HCT116 (cell line): ENCODE results near the gene KXD1. TPM values are rescaled to one million over a fixed set of nuclear protein-coding genes. Genes with fewer than 3 reads are reported as not detected.

ENCODE experiments used
- ATAC-seq: fragments of 200-7000 bp; cut with Tn5 transposase; 2 replicates; pipeline ENCODE4 v1.9.1; 2020; ENCODE audit warnings: mild to moderate bottlenecking, moderate library complexity
- BruUV-seq: library from RNA; stranded (reverse); fragments of 400-500 nt; replicated peaks from 2 replicates; lab custom pipeline; 2021; lab: Mats Ljungman, UMichigan
- CTCF ChIA-PET: fragments of 300-600 bp; sonication (Branson Sonifier 250); formaldehyde crosslinking; loops from one replicate; lab custom pipeline; 2021; ENCODE audit warnings: antibody characterized with exemption; lab: Charles Lee
- POLR2A ChIA-PET: fragments of 300-600, 350-600 bp; sonication (Branson Sonifier 250); formaldehyde crosslinking; loops from one replicate; lab custom pipeline; 2021; ENCODE audit warnings: antibody characterized with exemption; lab: Charles Lee
- RAD21 ChIA-PET, 2 experiments: fragments of 300-600 bp; sonication (Branson Sonifier 250); formaldehyde crosslinking; loops; one replicate each; lab custom pipeline; 2023; ENCODE audit warnings: low total read pairs in 2 of 2; ENCODE audit not compliant: uncharacterized antibody in 2 of 2, unreplicated experiment in 2 of 2, low non-redundant PET in 1 of 2; lab: Charles Lee
- DNase-seq: peaks from one replicate; pipeline ENCODE4 v3.0.0-alpha.2; 2010; ENCODE audit warnings: low read depth, low spot score
- H2AFZ ChIP-seq: fragments of 200-600 bp; shearing (Covaris generic), sonication (generic); 2 replicates; pipeline ENCODE4 v1.6.1; 2017; ENCODE audit warnings: low read depth, mixed run types, mixed read lengths, antibody characterized with exemption, low read length; ENCODE audit not compliant: poor library complexity, severe bottlenecking
- H3K27ac ChIP-seq: 2 replicates; pipeline ENCODE4 v1.5.1; 2012; ENCODE audit warnings: low read depth, low read length
- H3K27me3 ChIP-seq: fragments of 200-600 bp; sonication (generic); 2 replicates; pipeline ENCODE4 v1.6.1; 2016; ENCODE audit warnings: mixed run types, low read length, mixed read lengths; ENCODE audit not compliant: insufficient read depth
- H3K36me3 ChIP-seq, 2 experiments: fragments of 200-500 bp in 1 of 2; fragments of 200-600 bp in 1 of 2; sonication (Bioruptor generic) in 1 of 2; sonication (generic) in 1 of 2; 2 replicates each; pipeline versions ENCODE4 v1.5.1 to v1.6.1; 2014 to 2016; ENCODE audit warnings: low read length in 2 of 2, inconsistent platforms in 1 of 2, mixed read lengths in 1 of 2, mixed run types in 1 of 2; ENCODE audit not compliant: insufficient read depth in 2 of 2, control insufficient read depth in 1 of 2
- H3K4me1 ChIP-seq, 2 experiments: fragments of 200-600 bp in 1 of 2; sonication (generic) in 1 of 2; 2 replicates each; pipeline versions ENCODE4 v1.5.1 to v1.6.1; 2012 to 2017; ENCODE audit warnings: low read length in 2 of 2, inconsistent platforms in 1 of 2, mild to moderate bottlenecking in 1 of 2, mixed read lengths in 1 of 2, mixed run types in 1 of 2, moderate library complexity in 1 of 2; ENCODE audit not compliant: insufficient read depth in 2 of 2, control insufficient read depth in 1 of 2
- H3K4me2 ChIP-seq: fragments of 200-600 bp; sonication (generic); 2 replicates; pipeline ENCODE4 v1.6.1; 2017; ENCODE audit warnings: mixed run types, low read length, mixed read lengths
- H3K4me3 ChIP-seq, 2 experiments: fragments of 200-600 bp in 1 of 2; sonication (generic) in 1 of 2; replicated peaks in 1 of 2; 2 replicates each; pipeline ENCODE4 v1.5.1; 2011 to 2016; ENCODE audit warnings: low read length in 2 of 2, control low read depth in 1 of 2, low read depth in 1 of 2, mild to moderate bottlenecking in 1 of 2, mixed read lengths in 1 of 2, mixed run types in 1 of 2
- H3K79me2 ChIP-seq: fragments of 200-600 bp; sonication (generic); 2 replicates; pipeline ENCODE4 v1.6.1; 2017; ENCODE audit warnings: mild to moderate bottlenecking, mixed run types, low read length, moderate library complexity, mixed read lengths; ENCODE audit not compliant: insufficient read depth
- H3K9ac ChIP-seq: fragments of 200-600 bp; sonication (generic); 2 replicates; pipeline ENCODE4 v1.6.1; 2016; ENCODE audit warnings: low read length, mixed read lengths
- H3K9me2 ChIP-seq: fragments of 200-600 bp; sonication (generic), shearing (Covaris generic); 2 replicates; pipeline ENCODE4 v1.6.1; 2017; ENCODE audit warnings: mixed run types, mild to moderate bottlenecking, moderate library complexity; ENCODE audit not compliant: insufficient read depth
- H3K9me3 ChIP-seq, 2 experiments: fragments of 200-500 bp in 1 of 2; fragments of 200-600 bp in 1 of 2; sonication (Bioruptor generic) in 1 of 2; sonication (generic) in 1 of 2; 2 replicates each; pipeline ENCODE4 v1.6.1; 2014 to 2017; ENCODE audit warnings: low read length in 2 of 2, mixed read lengths in 2 of 2, inconsistent platforms in 1 of 2, low read depth in 1 of 2, mild to moderate bottlenecking in 1 of 2, mixed run types in 1 of 2, moderate library complexity in 1 of 2; ENCODE audit not compliant: control insufficient read depth in 1 of 2, insufficient read depth in 1 of 2
- H4K20me1 ChIP-seq: fragments of 200-600 bp; sonication (generic), shearing (Covaris generic); 2 replicates; pipeline ENCODE4 v1.6.1; 2017; ENCODE audit warnings: mixed run types, mild to moderate bottlenecking, moderate library complexity; ENCODE audit not compliant: insufficient read depth
- CBX3 ChIP-seq: IDR thresholded peaks from 2 replicates; pipeline ENCODE4 v1.6.1; 2012; ENCODE audit warnings: low read depth
- CEBPB ChIP-seq: IDR thresholded peaks from 2 replicates; pipeline ENCODE4 v1.6.1; 2012; ENCODE audit warnings: low read depth
- EZH2phosphoT487 ChIP-seq: fragments of 200-600 bp; IDR thresholded peaks from 2 replicates; pipeline ENCODE4 v1.6.1; 2018; ENCODE audit warnings: antibody characterized with exemption, borderline replicate concordance
- POLR2AphosphoS5 ChIP-seq: IDR thresholded peaks from 2 replicates; pipeline ENCODE4 v1.6.1; 2011; ENCODE audit warnings: mild to moderate bottlenecking, low read depth, low read length, moderate library complexity
- RAD21 ChIP-seq: IDR thresholded peaks from 2 replicates; pipeline ENCODE4 v1.6.1; 2012; ENCODE audit warnings: low read depth, mild to moderate bottlenecking
- SP1 ChIP-seq: IDR thresholded peaks from 2 replicates; pipeline ENCODE4 v1.6.1; 2012; ENCODE audit warnings: low read depth
- SRF ChIP-seq: IDR thresholded peaks from 2 replicates; pipeline ENCODE4 v1.6.1; 2012; ENCODE audit warnings: low read depth
- TCF7L2 ChIP-seq: IDR thresholded peaks from 2 replicates; pipeline ENCODE4 v1.7.0; 2011; ENCODE audit warnings: borderline replicate concordance, inconsistent platforms; ENCODE audit not compliant: insufficient read depth, insufficient read length; ENCODE audit errors: extremely low read depth
- YY1 ChIP-seq: IDR thresholded peaks from 2 replicates; pipeline ENCODE4 v1.6.1; 2011; ENCODE audit warnings: low read length, low read depth, moderate library complexity, mild to moderate bottlenecking; ENCODE audit not compliant: insufficient replicate concordance; ENCODE audit errors: extremely low read depth
- ZFX ChIP-seq: fragments of 450-650 bp; IDR thresholded peaks from 2 replicates; pipeline ENCODE4 v1.6.1; 2017
- ZNF274 ChIP-seq: fragments of 200-500 bp; sonication (Bioruptor generic); IDR thresholded peaks from 2 replicates; pipeline ENCODE4 v1.6.1; 2014; ENCODE audit warnings: mild to moderate bottlenecking, low read depth, low read length, inconsistent platforms
- intact Hi-C: fragments of 100-400 bp; cut with micrococcal nuclease; formaldehyde crosslinking; loops from 2 replicates; pipeline ENCODE4 v1.10.0; 2022
- total RNA-seq: library from RNA; stranded (reverse); gene quantifications from one replicate; pipeline ENCODE4 v1.2.1, GENCODE V29; 2021; ENCODE audit not compliant: unreplicated experiment
- TF ChIP-seq, protein P1 (sequence below): IDR thresholded peaks from 2 replicates; pipeline ENCODE4 v1.6.1; 2012
- TF ChIP-seq, protein P2 (sequence below): IDR thresholded peaks from 2 replicates; pipeline ENCODE4 v1.6.1; 2011; ENCODE audit warnings: mild to moderate bottlenecking, low read length, moderate library complexity; ENCODE audit not compliant: insufficient replicate concordance; ENCODE audit errors: extremely low read depth
- TF ChIP-seq, protein P3 (sequence below): IDR thresholded peaks from 2 replicates; pipeline ENCODE4 v1.6.1; 2012

The KXD1 gene
- total RNA-seq, 1 experiment from 2014 or later, result 139 TPM

DNA sequence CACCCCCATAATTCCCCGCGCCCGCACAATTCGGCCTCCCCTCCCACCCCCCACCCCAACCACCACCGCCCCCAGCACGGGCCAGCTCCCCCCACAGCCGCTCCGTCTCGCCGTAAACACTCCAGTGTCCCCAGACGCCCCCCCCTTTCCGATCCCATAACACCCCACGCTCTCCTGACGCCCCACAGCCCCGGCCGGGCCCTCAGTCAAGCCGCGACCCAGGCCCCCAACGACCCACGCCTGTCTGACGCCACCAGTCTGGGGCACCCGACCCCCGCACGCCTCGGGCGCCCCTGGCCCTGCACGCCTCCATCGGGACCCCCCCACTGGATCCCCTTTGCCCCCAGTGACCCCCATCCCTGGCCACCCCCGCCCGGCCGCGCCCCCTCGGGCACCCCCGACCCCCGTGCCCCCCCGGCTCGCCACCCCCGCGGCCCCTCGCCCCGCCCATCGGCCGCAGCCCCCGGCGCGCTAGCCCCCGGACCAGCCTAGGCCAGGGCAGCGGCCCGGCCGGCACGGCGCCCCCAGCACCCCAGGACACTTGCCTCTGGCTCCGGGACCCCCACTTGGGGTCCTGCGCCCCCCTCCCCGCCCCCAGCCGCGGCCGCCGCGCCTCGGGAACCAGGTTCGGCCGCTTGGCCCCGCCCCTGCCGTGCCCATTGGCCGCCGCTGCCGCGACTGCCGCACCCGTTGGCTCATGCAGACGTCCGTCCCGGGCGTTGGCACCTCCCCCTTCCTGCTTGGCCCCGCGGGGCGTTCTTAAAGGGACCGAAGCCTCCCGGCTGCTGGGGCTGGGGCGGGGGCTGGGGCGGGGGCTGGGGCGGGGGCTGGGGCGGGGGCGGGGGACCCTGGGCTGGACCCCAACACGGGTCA lies 14.5 kb upstream of the KXD1 start, which contains the start of gene FKBP8:
Gene FKBP8, minus strand, starts transcription at position 633 of the 873 bp plus-strand sequence. CDS start 1,603 bp downstream, outside the sequence.
- no peak within 1 kb of the TSS for H2AFZ ChIP-seq
- intact Hi-C loops, result no loop called here
- peak within 1 kb of the TSS; percentile 80 for H3K27ac ChIP-seq

DNA sequence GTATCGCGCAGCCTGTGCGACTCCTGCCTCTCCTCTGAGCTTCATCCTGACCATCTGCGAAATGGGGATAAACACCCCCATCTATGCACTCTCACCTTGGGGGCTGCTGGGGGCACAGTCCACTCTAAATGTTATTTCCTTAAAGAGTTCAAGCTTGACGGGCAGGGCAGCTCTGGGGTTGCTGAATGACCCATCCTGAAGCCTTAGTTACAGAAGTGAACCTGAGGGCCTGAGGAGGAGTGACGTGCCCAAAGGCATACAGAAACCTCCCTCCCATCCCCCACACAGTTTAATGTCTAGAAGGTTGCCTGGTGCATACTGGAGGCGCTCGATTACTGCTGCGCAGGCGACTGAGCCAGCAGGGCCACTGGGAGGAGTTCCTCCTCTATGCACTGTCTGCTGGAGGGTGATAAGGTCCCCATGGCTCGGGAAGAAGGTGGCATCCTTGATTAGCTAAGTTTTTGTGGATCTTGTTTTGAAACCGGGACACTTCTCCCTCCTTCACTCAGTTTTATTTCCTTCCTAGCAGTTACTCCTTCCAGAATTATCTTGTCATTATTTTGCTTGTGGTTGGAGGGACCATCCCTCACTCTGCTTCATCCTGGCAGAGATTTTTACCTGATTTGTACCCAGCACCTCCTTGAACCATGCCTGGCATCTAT lies 13.7 kb upstream of the KXD1 start:
- H3K79me2 ChIP-seq, result peaks cover 17% of the 10 kb centered on the region
- BruUV-seq, result no TSS peak
- peaks cover 14 to 19% of the 10 kb centered on the region in 2 experiments; a peak in 3 of 4 replicates for H3K36me3 ChIP-seq
- peak; percentile 76 for DNase-seq
- H3K4me1 ChIP-seq, result peaks cover 8 to 18% of the 10 kb centered on the region in 2 experiments
- peak overlapping the region; percentile 79 for H3K4me2 ChIP-seq
- no peaks in the 10 kb centered on the region for H4K20me1 ChIP-seq
- peak overlapping the region; percentile 48 for H3K27ac ChIP-seq
- H3K9me3 ChIP-seq, result no peaks in the 10 kb centered on the region
- CTCF ChIA-PET, result no interaction called here
- H3K9me2 ChIP-seq, result no peaks in the 10 kb centered on the region
- ATAC-seq, result peak; percentile 89
- H2AFZ ChIP-seq, result no peak overlapping the region
- intact Hi-C loops, result no loop called here
- peak overlapping the region; percentile 58; the same call in 1 of the 2 replicates for H3K9ac ChIP-seq
- H3K27me3 ChIP-seq, result no peaks in the 10 kb centered on the region
- peak overlapping the region; percentile 56 to 60 for H3K4me3 ChIP-seq
- POLR2A ChIA-PET, result interaction anchor here (0.7 to 2.1 kb wide), 3 partner anchors 10 to 42 kb away, joined by 3 to 10 read pairs (median 4); partner anchors contain the start of gene KXD1
- RAD21 ChIA-PET, result no interaction called here
- TF ChIP-seq ZNF274 (no peak), SRF (no peak), EZH2phosphoT487 (no peak), ZFX (no peak), YY1 (peak; percentile 47), TCF7L2 (no peak), CBX3 (no peak), POLR2AphosphoS5 (peak; percentile 65; the same call in 1 of the 2 replicates), RAD21 (peak; percentile 67), CEBPB (no peak)
- TF ChIP-seq, protein P1, sequence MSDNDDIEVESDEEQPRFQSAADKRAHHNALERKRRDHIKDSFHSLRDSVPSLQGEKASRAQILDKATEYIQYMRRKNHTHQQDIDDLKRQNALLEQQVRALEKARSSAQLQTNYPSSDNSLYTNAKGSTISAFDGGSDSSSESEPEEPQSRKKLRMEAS, result peak; percentile 37; the same call in 1 of the 2 replicates
- TF ChIP-seq, protein P2, sequence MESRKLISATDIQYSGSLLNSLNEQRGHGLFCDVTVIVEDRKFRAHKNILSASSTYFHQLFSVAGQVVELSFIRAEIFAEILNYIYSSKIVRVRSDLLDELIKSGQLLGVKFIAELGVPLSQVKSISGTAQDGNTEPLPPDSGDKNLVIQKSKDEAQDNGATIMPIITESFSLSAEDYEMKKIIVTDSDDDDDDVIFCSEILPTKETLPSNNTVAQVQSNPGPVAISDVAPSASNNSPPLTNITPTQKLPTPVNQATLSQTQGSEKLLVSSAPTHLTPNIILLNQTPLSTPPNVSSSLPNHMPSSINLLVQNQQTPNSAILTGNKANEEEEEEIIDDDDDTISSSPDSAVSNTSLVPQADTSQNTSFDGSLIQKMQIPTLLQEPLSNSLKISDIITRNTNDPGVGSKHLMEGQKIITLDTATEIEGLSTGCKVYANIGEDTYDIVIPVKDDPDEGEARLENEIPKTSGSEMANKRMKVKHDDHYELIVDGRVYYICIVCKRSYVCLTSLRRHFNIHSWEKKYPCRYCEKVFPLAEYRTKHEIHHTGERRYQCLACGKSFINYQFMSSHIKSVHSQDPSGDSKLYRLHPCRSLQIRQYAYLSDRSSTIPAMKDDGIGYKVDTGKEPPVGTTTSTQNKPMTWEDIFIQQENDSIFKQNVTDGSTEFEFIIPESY, result no peak
- TF ChIP-seq, protein P3, sequence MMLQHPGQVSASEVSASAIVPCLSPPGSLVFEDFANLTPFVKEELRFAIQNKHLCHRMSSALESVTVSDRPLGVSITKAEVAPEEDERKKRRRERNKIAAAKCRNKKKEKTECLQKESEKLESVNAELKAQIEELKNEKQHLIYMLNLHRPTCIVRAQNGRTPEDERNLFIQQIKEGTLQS, result no peak

More for the DNA sequence above, 14.5 kb upstream of the KXD1 start, which contains the start of gene FKBP8:
- H3K36me3 ChIP-seq, result peaks cover 14 to 21% of the 10 kb centered on the region in 2 experiments; a peak in 3 of 4 replicates
- ATAC-seq (peak; percentile 95), DNase-seq (peak; percentile 65)
- peaks cover 17% of the 10 kb centered on the region for H3K79me2 ChIP-seq
- peak within 1 kb of the TSS; percentile 76 for H3K4me3 ChIP-seq
- peaks cover 8 to 18% of the 10 kb centered on the region in 2 experiments for H3K4me1 ChIP-seq
- BruUV-seq, result no TSS peak
- POLR2A ChIA-PET, result interaction anchor here (0.7 to 2.1 kb wide), 4 partner anchors 14 to 57 kb away, joined by 3 to 10 read pairs (median 6); partner anchors contain the start of gene KXD1
- TF ChIP-seq SP1, result peak; percentile 89
- TF ChIP-seq POLR2AphosphoS5, result 0 out of 2 replicates have a peak, but pooled peaks have one; percentile 1
- TF ChIP-seq SRF, result no peak
- no peaks in the 10 kb centered on the region for H3K9me2 ChIP-seq
- no peaks in the 10 kb centered on the region for H3K9me3 ChIP-seq
- RAD21 ChIA-PET, result no interaction called here
- no peaks in the 10 kb centered on the region for H4K20me1 ChIP-seq
- peak within 1 kb of the TSS; percentile 74 for H3K9ac ChIP-seq
- H3K4me2 ChIP-seq, result peak within 1 kb of the TSS; percentile 97
- no peaks in the 10 kb centered on the region for H3K27me3 ChIP-seq
- CTCF ChIA-PET, result no interaction called here
